Right forelimb (tissue), 1 donor: ENCODE results near the gene HOXB5.

Source experiments
- DNase-seq: peaks from one replicate; pipeline ENCODE4 v3.0.0-alpha.2; 2018

The HOXB5 gene

DNA sequence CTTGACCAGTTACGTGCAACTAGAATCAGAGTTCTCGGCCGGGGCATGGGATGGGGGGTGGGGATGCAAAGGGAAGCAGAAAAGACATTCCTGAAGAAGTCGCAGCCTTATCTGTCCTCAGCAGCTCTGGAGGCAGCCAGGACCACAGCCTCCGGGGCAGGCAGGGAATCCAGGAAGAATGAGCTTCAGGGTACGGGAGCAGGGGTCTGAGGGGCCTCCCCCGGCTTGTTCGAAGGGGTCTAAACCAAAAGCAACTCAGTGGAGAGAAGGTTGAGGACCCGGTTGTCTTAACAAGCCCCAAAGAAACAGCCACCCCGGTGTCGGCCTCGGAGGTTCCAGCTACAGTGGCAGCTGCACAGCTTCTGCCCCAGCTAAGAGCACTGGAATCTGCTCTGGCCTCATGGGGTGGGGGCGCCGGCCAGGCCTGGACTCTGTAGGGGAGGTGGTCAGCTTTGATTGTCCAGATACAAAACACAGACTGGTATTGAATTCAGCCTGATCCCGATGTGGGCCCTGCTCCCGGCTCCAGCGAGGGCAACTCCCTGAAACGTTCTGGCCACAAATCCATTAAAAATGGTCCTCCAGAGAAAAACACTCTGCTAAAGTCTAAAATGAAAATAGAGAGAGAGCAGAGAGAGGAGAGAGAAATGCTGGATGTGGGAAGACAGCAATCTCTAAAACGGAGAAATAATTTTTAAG lies 23.1 kb downstream of the HOXB5 start:
- DNase-seq: no peak

DNA sequence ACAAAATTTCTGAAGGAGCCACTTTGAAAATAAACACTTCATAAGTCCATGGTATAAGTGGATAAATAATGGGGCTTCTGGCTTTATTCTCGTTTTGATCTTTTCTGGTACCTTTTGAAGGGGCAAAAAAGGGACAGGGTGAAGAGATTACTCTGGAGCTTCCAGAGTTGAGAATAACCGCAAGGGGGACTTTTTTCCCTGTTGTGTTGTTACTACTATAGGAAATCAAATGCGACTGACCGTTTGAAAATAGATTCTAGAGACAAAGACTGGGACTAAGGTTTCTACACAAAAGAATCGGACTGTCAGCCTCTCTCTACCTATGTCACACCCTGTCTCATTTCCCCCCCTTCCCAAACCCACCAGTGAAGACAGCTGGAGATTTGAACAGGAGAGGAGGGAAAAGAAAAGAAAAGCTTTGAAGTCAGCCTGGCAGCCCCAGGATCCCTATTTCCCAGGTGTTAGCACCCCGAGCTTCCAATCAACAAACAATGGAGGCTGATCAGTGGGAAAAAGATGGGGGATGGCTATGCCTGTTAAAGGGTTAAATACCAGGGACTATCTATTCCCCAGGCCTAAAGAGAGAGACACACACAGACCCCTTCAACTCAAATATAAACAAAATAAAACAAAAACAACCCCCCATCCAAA lies 23.8 kb downstream of the HOXB5 start:
- DNase-seq: no peak

DNA sequence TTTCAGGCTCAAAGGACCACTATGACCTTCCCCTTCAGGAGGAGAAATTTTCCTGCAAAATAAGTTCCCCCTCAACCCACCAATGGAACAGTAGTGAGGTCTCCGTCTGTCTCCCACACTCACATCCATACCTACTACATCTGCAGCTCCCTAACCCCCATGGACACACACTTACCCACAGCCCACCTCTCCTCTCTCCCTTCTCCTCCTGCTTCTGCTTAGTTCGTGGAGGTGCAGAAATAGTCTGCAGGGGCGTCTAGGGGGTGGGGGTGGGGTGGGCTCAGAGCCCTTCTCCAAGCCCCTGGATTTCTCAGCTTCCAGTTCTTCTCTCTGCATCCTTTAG lies 24.4 kb downstream of the HOXB5 start:
- DNase-seq: no peak

DNA sequence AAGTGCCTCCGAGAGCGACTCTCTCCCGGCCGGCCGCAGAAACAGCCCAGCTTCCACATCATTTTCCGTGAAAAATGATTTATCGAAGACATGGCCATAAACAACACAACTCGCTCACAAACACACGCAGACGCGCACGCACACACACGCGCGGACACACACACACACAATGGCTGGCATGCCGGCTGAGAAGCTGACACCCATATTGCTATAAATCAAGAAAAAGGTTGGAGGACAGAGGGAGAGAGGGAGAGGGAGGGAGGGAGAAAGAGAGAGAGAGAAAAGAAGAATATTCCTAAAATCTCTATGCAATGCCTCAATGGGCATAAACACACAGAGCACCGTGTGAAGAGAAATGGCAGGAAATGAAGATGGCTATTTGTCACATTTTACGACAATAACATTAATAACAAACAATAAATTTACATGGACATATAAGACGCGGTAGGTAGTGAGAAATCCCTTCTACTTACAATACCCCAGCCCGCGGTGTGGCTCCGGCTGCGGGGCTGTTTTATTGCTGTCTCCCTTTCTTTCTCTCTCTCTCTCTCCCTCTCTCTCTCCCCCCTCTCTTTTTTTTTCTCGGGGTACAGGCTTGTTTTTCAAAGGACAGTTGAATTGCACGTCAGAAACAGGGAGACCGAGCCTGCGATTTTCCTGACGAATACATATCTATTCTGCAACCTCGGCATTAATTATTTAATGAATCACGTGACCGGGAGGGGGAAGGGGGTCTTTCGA lies 24.9 kb downstream of the HOXB5 start:
- no peak for DNase-seq

DNA sequence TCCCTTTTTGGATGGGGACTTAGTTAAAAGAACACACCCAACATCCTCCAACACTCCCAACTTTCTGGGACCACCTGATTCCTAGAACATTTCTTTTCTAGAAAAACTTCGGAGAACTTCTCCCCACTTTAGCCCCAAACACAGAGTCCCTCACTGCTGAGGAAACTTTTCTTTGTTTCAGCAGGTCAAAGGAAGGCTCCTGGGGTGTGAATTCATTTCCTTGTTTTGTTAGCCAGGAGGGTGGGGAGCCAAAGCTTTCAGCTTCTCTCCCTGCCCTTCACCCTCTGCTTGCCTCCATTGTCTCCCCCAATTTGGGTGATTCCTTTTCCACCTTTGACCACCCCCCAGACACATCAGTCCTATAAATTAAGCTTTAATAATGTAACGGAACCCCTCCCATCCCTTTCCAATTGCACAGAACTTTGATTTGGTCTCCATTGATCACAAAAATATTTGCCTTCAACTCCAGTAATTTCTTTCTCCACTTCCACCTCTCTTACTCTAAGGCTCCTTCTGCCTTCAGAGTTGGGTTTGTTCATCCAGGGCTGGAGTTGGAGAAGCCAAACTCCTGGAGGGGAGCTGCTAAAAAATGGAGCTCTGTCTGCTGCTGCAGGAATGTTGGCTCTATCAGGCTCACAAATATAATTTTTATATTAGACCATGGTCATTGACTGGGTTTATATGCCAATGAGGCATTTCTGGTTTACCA lies 25.8 kb downstream of the HOXB5 start:
- DNase-seq: no peak

DNA sequence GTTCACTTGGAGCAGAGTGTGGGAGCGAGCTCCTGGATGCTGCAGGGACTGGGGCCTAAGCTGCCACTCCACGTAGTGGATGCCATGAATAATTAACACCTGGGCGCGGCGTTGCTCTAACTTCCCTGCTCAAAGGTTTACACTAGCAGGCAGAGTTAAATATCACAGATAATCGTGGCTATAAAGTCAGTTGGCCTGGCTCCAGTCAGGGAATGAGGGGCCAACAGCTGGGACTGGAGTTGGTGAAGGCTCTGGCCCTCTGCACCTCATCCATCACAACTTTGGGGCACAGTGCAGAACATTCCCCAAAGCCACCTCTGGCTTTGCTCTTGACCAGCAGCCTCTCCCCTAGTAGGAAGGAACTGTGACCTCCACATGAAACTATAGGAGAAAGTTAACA lies 26.4 kb downstream of the HOXB5 start:
- no peak for DNase-seq

DNA sequence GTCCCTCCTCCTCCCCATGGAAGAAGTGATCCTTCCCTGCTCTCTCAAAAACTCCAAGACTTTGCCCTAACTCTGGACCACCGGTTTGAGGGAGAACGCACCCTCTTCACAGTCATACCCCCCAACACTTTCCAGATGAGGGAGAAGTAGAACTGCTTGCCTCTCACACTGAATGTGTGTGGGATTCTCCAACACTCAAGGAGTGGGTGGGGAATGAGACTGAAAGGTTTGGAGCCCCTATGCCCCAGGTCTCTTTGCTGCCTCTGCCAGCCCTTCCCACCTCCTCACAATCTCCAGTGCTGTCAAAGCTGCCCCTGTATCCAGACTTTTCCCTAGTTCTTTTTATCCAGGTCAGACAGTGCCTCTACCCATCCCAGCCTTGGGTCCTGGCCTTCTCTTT lies 26.9 kb downstream of the HOXB5 start:
- no peak for DNase-seq

DNA sequence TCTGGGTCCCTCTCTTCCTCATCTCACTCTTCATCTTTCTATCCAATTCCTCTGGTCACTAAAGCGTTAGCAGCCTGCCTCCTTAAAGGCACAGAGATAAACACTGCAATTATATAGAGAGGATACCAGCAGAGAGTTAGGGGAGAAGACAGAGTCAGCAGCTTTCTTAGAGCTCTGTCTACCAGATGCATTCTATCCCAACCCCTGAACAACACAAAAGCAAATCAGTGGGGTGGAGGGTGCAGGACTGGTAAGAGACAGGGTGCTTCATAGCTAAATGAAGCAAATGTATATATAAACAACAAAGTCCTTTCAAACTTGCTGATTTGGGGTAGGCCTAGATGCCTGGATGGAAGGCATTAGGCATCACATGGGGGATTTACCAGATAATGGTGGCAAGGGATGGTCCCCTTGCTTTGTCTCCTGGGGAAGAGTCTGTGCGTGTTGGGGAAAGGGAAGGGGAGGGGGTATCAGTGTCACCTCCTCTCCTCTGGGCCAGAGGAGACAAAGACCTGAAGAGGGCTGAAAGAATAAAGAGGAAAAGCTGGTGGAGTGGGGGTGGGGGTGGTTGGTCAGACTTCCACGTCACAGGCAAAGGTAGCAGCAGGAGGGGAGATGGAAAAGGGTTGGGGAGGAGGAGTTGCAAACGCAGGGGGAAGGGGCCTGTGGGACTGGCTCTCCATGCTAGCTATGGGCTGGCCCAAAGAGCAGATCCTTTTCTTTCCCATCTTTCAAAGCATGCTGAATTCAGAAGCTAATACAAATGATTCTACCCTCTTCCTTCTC lies 27.5 kb downstream of the HOXB5 start:
- DNase-seq: no peak

DNA sequence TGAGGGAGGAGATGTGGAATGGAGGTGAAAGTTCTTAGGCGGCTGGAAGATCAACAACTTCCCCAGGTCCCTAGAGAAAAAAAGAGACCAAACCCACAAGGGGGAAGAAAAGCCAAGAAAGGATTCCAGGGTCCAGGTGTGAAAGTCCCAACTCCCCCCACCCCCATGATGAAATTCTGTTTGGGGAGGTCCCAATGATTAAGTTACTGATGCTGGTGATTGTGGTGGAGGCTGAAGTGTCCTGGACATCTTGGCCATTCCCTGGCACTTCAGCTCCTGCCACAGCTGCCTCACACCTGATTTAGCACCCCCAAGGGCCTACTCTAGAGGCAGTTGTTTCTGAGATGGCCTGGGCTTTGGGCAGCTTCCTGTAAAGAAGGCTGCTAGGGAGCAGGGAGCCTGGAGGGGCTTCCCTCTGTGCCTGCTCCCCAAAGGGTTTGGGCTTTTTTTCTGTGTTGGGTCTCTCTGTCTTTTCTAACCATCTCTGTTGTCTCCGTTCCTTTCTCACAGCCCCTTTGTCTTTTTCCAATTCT lies 28.5 kb downstream of the HOXB5 start:
- DNase-seq: no peak

DNA sequence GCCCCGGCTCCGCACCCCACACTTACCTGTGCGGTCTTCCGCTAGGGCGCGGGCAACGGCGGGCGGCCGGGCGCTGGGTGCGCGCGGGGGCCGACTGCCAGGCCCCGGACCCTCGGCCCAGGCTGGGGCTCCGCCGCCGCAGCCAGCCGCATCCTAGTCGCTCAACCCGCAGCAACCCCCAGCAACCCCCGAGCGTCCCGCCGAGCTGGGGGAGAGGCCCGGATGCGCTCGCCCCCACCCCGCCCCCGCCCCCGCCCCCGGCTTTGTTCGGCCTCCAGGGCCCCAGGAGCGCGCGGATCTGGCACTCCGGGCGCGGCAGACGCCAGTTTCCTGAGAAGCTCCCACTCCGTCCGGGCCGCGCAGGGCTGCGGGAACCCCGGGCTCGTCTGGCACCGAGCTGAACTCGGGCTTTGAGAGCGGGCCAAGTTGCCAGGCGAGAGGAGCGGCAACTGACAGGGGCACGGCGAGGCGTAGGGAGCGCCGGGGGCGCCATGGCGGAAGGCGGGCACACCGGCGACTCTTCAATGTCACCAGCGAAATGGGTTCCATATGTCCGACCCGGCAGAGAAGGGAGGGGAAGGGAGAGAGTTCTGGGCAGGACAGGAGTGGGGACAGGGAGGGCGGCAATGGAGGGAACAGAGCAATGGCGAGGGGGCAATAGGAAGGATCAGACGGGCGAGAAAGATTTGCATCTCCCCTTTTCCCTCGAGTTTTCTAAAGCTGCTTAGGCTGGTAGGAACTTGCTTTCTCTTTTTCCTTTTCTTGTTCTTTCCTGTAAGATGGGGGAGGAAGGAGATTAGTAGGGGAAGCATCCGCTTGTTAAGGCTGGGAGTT lies 29.2 kb downstream of the HOXB5 start:
- DNase-seq: no peak

DNA sequence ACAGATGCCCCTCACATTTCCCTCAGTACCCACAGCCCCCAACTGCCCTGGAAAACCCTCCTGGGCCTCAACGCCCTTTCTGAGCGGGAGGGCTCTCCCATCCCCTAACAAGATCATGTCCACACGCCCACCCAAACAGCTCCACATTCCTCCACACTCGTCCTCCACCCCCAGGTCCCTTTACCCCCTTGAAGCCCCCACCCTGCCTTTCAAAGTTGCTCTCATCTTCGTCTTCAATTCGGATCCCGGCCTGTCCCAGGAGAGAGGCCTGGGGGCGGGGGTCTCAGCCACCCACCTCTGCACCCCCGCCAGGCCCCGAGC lies 29.8 kb downstream of the HOXB5 start:
- no peak for DNase-seq

DNA sequence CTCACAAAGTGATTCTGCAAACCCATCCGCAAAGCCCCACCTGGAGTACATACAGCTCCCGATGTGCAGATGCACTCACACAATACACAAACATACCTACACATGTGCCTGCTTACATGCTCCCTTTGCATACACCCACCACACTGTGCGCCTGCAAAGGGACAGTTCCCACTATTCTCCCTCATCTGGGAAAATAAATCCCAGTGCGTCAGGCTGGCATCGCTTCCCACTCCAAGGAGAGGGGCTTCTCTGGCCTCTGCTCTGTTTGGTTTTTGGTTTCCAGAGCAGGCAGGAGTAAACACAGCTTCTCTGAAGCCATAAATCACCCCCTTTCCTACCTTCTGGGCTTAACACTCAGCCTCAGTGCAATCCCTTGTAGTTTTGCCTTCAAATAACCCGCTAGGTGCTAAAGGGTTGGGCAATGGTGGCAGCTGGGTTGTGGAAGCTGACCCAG lies 30.2 kb downstream of the HOXB5 start:
- DNase-seq: no peak

DNA sequence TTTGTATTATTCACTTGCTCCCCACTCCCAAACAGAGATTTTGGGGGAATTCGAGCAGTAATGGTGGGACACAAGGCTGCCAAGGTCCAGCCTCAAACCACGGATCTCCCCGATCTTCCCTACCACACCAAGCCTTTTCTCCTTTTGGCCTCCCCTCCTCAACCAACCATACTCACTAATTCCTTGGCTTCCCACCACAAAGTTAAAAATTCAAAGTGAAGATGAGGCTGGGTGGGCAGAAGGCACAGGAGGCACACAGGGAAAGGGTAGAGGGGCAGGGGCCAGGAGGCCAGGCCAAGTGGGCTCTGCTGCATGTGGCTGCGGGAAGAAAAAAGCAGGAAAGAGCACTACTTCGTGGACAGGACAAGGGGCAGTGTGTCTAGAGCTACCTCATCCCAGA lies 30.6 kb downstream of the HOXB5 start:
- DNase-seq: no peak

DNA sequence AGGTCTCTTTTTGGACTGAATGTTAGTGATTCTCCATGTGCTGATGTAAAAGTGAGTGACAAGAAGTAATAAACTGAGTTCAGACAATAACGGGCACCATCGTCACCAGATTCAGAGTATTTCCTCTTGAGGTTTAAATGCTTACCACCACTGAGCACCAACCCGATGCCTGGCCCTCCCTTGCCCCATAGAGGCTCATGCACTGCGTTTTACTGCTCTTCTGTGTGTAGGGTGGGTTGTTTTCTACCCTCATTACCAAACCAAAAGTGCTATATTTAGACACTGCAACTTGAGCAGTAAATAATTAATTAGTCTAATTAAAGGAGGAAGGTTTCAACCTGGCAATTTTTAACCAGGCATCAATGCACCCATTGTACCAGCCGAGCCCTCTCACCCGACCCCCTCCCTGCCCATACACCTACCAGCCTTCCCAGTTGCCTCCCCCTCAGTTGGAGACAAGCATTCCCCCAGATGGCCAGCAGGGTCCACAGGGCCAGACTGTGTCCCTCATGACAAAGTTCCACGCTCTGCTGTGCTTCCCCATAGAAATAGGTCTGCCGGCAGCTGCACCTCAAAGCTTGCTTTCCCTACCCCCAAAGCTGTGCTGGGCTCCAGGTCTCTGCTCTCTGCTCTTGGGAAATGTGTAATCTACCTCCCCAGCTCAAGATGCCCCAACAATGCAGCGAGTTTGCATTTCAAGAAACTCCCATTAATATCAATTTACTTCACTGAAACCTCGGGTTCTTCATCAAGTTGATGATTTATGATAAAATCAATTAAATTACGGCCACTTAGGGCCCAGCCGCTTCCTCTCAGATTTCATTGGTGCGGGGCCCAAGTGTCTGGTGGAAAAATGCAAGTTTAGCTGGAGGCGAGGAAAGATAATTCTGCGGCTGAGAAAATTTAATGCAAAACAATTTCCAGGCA lies 31.4 kb downstream of the HOXB5 start:
- no peak for DNase-seq

DNA sequence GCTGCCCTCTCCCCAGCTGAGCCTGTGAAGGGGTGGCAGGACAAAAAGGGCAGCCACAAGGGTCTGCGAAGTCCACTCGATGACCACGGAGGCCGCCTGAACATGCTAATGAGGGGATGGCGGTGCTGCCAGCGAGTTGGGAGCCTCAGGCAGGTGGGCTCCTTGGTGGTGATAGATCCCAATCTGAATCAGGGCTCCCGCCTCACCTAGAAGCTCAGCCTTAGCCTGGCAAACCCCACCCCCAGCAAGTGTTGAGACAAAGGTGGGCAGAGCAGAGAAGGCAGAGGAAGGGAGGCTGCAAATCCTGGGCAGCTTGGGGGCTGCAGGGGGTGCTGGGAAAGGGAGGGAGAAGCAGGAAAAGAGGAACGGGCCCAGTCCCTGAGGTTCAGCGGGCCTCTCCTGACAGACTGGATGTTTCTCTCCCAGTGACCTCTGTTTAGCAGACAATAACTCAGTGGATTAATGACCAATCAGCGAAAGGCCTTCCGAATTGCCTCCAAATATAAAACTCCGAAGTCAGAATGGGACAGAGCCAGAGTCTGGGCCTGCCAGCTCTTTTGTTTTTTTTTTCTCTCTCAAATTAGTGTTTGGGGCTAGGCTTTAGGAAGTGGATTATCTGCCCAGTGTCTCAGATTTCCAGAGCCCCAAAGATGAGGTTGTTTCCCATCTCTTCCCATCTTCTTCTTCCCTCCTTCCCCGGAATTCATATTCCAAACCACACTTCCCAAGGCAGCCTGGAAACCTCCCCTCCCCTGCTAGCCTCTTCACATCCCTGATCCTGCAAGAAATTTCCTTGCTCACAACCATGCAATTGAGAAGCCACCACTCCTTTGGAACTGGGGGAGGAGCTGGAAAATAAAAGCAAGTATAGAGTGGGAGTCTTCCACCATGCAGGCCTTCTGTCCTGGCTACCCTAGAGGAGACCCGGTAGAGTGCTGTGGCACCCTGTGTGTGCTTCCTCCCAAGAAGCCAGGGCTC lies 33.5 kb downstream of the HOXB5 start:
- no peak for DNase-seq

DNA sequence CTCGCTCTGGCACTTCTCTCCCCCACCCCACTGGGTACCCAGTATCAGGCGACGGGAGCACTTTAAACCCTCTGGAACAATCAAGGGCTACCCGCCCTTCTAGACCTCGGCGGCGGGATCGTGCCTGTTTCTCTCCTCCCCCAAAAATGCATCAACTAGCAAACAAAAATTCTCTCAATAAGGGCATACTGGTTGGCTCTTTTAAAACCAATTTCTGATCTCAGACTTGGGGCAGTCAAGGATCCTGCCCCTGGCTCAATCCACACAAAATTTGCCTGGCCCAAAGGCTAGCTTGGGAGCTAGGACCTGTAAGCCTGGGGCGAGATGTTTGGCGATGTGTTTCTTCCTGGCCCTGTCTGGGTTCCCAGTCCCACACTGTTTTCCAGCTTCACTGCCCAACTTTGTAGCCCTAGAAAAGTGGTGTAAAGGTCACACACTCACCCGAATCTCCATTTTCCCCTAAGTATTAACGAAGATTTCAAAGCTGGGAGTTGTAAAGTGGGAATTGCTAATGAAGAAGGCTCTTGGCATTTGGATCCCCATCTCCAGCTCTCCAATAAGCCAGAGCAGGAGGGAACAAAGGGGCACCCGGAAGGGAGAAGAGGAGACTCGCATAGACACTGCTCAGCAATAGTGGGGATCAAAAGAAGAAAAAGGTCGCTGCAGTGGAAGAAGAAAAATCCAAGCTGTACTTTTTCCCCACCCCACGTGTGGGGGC lies 34.3 kb downstream of the HOXB5 start:
- no peak for DNase-seq

DNA sequence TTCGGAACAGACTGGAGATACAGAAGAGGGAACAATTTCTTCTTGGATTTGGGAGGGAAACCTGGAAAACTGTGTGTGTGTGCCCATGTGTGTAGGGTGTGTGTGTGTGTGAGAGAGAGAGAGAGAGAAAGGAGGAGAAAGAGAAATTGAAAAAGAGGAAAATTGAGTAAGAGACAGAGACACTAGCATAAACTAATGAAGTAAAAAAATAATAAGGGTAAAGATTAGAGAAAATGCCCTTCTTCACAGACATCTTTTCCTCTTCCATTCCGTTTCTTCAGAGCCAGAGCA lies 34.8 kb downstream of the HOXB5 start:
- no peak for DNase-seq

DNA sequence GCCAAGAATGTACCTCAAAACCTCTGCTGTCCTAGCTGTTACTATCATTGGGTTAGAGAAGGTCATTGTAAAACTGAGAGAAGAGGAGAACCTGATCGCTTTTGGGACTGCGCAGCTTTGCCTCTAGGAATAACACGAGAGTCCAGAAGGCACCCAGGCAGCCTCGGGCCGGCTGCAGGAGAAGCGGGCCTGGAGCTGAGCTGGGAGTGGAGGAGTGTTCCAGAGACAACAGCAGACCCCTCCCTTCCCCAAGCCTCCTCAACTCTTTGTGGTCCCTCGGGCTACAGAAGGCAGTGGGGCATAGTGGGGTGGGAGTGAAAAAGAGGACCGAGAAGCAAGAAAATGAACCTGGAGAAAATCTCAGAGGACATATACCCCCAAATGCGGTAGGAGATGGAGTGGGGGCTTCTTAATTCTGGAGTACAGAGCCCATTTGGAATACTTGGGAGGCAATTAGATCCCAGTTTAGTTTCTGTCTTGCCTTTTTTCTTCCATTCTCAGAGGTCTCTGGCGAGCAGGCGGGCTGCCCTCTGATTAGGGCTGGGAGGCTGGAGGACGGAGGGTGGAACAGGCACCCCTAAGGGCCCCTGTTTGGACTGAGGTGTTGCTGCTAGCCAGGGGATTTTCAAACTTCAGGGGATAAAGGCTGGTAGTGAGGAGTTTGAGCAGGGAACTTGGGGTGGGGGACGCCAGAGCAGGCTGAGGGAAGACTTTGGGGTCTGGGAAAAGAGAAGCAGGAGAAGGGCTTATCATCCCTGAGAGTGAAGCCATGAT lies 35.3 kb downstream of the HOXB5 start:
- no peak for DNase-seq
